ENCODE results near the gene COL27A1.

DNA sequence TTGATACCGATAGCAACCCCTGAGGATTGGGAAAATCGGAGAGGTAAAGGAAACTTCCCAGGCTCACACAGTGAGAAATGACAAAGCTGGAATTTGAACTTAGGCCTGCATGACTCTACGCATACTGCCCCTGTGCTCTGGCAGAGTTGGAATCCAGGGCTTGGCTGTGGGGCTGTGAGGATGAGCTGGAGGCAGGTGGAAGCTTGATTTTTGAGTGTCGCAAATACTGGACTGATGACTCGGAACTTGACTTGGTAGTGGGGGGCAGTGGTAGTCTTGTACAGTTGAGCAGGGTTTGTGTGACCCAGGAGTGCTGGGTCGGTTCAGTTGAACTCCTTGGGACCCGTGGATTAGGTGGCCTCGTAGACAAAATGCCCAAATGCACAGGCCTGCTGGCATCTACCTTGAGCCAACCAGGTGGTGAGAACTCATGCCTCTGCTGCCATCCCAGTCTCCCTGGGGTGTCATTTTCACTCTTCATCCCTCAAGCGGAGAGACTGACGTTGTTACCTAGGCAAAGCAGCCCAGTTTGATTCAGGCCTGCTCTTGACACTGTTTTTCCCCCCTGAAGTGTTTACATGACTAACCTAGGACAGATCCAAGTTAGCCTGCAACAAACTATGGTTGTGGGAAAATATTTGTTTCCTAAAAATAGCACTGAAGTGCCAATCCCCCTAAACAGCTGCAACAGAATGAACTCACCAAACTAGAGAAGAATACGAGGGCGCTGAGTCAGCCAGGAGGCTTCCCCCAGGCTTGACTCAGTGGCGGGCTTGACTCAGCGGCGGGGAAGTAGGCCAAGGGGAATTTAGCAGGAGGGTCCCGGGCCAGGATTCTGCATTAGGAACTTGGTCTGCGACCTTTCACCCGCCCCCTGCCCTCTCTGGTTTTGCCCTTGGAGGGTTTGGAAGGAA, 121.8 kb downstream of the COL27A1 start:
- TF ChIP-seq, protein P1, sequence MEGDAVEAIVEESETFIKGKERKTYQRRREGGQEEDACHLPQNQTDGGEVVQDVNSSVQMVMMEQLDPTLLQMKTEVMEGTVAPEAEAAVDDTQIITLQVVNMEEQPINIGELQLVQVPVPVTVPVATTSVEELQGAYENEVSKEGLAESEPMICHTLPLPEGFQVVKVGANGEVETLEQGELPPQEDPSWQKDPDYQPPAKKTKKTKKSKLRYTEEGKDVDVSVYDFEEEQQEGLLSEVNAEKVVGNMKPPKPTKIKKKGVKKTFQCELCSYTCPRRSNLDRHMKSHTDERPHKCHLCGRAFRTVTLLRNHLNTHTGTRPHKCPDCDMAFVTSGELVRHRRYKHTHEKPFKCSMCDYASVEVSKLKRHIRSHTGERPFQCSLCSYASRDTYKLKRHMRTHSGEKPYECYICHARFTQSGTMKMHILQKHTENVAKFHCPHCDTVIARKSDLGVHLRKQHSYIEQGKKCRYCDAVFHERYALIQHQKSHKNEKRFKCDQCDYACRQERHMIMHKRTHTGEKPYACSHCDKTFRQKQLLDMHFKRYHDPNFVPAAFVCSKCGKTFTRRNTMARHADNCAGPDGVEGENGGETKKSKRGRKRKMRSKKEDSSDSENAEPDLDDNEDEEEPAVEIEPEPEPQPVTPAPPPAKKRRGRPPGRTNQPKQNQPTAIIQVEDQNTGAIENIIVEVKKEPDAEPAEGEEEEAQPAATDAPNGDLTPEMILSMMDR (conservative IDR thresholded peaks at IDR 0.05) = no peak
- no peak for TF ChIP-seq ZFX (IDR thresholded peaks at IDR 0.05)

All from C4-2B (cell line).